ENCODE data around the gene CLDN8. TPM values are rescaled to one million over a fixed set of nuclear protein-coding genes. Genes with fewer than 3 reads are reported as not detected.

Gene CLDN8
- total RNA-seq, 1 donor from 2014 or later, result 2.5 TPM

DNA sequence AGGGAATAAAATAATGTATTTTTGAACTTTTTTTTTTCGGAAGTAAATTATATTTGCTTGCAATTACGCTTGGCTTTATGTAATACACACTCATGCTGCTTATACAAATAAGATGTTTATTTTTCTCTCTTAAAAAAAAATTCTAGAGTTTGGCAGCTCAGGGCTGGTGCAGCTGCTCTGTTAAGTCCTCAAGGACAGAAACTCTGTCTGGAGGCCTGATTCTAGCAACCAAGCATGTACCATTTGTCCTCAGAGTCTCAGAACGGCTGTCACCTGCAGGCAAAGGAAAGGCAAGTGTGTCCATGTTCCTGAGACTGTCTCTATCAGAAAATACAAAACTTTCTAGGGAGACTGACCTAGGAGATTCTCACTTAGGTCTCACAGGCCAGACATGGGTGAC lies 26.1 kb downstream of the CLDN8 start:
- Mint-ChIP-seq H3K4me3 (no peak overlapping the region), H3K27ac (no peak overlapping the region), H3K36me3 (no peaks in the 10 kb centered on the region), H3K4me1 (ENCODE audit: unreplicated experiment) (no peaks in the 10 kb centered on the region), H3K9me3 (no peaks in the 10 kb centered on the region), H3K27me3 (no peaks in the 10 kb centered on the region)
- DNase-seq (ENCODE audit: extremely low spot score, unreplicated experiment), result no peak
- TF ChIP-seq, protein P1, sequence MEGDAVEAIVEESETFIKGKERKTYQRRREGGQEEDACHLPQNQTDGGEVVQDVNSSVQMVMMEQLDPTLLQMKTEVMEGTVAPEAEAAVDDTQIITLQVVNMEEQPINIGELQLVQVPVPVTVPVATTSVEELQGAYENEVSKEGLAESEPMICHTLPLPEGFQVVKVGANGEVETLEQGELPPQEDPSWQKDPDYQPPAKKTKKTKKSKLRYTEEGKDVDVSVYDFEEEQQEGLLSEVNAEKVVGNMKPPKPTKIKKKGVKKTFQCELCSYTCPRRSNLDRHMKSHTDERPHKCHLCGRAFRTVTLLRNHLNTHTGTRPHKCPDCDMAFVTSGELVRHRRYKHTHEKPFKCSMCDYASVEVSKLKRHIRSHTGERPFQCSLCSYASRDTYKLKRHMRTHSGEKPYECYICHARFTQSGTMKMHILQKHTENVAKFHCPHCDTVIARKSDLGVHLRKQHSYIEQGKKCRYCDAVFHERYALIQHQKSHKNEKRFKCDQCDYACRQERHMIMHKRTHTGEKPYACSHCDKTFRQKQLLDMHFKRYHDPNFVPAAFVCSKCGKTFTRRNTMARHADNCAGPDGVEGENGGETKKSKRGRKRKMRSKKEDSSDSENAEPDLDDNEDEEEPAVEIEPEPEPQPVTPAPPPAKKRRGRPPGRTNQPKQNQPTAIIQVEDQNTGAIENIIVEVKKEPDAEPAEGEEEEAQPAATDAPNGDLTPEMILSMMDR (conservative IDR thresholded peaks at IDR 0.05), result no peak

DNA sequence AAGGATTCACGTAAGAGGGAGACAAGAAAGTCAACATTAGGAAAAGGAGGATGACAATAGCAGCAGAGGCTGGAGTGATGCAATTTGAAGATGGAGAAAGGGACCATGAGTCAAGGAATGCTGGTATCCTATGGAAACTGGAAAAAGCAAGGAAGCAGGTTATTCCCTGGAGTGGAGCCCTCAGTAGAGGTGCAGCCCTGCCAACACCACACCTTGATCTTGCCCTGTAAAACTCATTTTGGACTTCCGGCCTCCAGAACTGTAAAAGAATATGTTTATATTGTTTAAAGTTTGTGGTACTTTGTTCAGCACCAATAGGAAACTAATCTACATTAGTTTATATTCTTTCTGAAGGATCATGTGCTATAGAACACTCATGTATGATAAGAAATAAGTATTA lies 29.7 kb downstream of the CLDN8 start:
- H3K9me3 Mint-ChIP-seq, result no peaks in the 10 kb centered on the region
- H3K27ac Mint-ChIP-seq, result no peak overlapping the region
- no peak for DNase-seq (ENCODE audit: extremely low spot score, unreplicated experiment)
- H3K27me3 Mint-ChIP-seq, result no peaks in the 10 kb centered on the region
- no peaks in the 10 kb centered on the region for H3K36me3 Mint-ChIP-seq
- H3K4me1 Mint-ChIP-seq (ENCODE audit: unreplicated experiment), result no peaks in the 10 kb centered on the region
- no peak overlapping the region for H3K4me3 Mint-ChIP-seq
- TF ChIP-seq, protein P1 (conservative IDR thresholded peaks at IDR 0.05), result no peak

DNA sequence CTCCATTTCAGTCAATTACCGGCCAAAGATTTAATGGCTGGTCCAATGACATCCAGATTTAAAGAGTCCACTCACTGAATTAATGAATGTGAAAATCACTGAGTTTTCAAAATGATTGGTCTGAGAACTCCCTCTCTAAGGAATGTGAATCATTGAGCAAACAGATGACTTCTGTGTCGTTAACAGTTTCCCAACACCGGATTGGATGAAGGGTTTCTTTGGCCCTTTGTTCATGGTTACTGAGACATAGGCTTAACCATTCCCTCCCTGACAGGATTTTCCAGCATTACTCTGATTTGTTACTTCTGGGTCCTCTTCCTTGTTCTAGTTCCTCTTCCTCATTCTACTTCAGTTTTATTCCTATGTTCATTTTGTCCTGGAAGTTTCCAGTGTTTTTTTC lies 47.8 kb downstream of the CLDN8 start:
- DNase-seq (ENCODE audit: extremely low spot score, unreplicated experiment), result no peak
- Mint-ChIP-seq H3K27ac (no peak overlapping the region), H3K27me3 (no peaks in the 10 kb centered on the region), H3K4me3 (no peak overlapping the region), H3K36me3 (no peaks in the 10 kb centered on the region), H3K4me1 (ENCODE audit: unreplicated experiment) (no peaks in the 10 kb centered on the region), H3K9me3 (no peaks in the 10 kb centered on the region)
- TF ChIP-seq, protein P1 (conservative IDR thresholded peaks at IDR 0.05), result no peak

DNA sequence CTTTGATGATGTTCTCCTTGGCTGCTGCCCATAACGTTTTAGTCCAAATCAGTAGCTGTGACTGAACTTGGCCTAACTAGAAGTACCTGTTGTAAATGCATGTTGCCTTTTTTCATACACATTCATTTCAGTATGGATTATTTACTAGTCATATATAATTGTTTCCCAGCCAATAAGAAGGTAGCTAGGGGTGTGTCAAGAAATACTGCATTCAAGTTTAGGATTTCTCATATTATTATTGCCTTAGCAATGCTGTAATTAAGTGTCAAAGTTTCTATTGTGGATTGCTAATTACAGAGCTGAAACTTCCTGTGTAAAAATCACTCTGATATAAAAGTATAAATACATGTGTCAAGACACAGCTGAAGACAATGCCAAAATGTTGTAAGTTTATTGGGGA lies 49.2 kb downstream of the CLDN8 start, which contains the start of gene CLDN17:
CLDN17 (minus strand) TSS at position 101 of the 400 bp plus-strand sequence. CDS start 188 bp downstream, outside the sequence.
- Mint-ChIP-seq H3K36me3 (no peaks in the 10 kb centered on the region), H3K4me3 (no peak within 1 kb of the TSS), H3K27ac (no peak within 1 kb of the TSS), H3K4me1 (ENCODE audit: unreplicated experiment) (no peaks in the 10 kb centered on the region), H3K27me3 (no peaks in the 10 kb centered on the region), H3K9me3 (no peaks in the 10 kb centered on the region)
- DNase-seq (ENCODE audit: extremely low spot score, unreplicated experiment), result no peak
- TF ChIP-seq, protein P1 (conservative IDR thresholded peaks at IDR 0.05), result no peak

DNA sequence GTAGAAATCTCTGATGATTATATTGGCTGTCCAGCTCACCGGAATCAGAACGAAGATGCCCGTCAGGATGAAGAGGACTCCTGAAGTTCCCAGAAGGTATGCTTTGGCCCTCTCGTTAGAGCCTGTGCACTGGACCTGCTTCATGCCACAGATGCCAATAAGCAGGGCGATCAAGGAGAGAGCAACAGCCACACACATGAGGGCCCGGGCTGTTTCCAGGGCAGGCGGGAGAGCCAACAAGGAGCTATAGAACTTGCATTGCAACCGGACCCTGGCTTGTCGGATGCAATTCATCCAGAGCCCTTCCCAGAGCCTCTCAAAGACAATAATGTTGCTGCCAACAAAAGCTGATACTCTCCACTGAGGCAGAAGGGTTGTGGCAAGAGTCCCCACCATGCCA lies 49.7 kb downstream of the CLDN8 start:
- no peaks in the 10 kb centered on the region for H3K36me3 Mint-ChIP-seq
- no peaks in the 10 kb centered on the region for H3K4me1 Mint-ChIP-seq (ENCODE audit: unreplicated experiment)
- no peak for DNase-seq (ENCODE audit: extremely low spot score, unreplicated experiment)
- TF ChIP-seq, protein P1 (conservative IDR thresholded peaks at IDR 0.05), result no peak
- no peaks in the 10 kb centered on the region for H3K27me3 Mint-ChIP-seq
- H3K9me3 Mint-ChIP-seq, result no peaks in the 10 kb centered on the region
- H3K27ac Mint-ChIP-seq, result no peak overlapping the region
- no peak overlapping the region for H3K4me3 Mint-ChIP-seq

DNA sequence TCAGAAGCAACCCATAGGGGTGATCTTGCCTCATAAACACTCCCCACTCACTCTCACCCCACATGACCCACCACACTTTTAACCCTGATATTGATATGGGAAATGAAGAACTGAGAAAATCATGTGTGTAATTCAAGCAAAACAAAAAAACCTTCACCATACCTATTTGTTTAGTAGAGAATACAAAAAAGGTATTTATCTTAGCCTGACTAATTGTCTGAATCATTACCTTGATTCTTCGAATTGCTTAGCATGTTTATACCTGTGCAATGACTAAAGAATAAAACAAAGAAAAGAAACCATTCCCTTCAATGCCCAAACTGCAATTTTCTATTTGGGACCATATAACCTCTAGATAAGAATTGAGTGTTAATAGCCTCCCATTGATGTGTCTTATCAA lies 51.1 kb downstream of the CLDN8 start:
- H3K4me3 Mint-ChIP-seq, result no peak overlapping the region
- no peaks in the 10 kb centered on the region for H3K36me3 Mint-ChIP-seq
- no peak for DNase-seq (ENCODE audit: extremely low spot score, unreplicated experiment)
- TF ChIP-seq, protein P1 (conservative IDR thresholded peaks at IDR 0.05), result no peak
- no peak overlapping the region for H3K27ac Mint-ChIP-seq
- H3K9me3 Mint-ChIP-seq, result no peaks in the 10 kb centered on the region
- H3K4me1 Mint-ChIP-seq (ENCODE audit: unreplicated experiment), result no peaks in the 10 kb centered on the region
- no peaks in the 10 kb centered on the region for H3K27me3 Mint-ChIP-seq
